Measurements from ENCODE around the gene OPN4. TPM values are rescaled to one million over a fixed set of nuclear protein-coding genes. Genes with fewer than 3 reads are reported as not detected.

Gene OPN4
- polyA plus RNA-seq, 2 donors, result 0.02 TPM; not detected in 1

DNA sequence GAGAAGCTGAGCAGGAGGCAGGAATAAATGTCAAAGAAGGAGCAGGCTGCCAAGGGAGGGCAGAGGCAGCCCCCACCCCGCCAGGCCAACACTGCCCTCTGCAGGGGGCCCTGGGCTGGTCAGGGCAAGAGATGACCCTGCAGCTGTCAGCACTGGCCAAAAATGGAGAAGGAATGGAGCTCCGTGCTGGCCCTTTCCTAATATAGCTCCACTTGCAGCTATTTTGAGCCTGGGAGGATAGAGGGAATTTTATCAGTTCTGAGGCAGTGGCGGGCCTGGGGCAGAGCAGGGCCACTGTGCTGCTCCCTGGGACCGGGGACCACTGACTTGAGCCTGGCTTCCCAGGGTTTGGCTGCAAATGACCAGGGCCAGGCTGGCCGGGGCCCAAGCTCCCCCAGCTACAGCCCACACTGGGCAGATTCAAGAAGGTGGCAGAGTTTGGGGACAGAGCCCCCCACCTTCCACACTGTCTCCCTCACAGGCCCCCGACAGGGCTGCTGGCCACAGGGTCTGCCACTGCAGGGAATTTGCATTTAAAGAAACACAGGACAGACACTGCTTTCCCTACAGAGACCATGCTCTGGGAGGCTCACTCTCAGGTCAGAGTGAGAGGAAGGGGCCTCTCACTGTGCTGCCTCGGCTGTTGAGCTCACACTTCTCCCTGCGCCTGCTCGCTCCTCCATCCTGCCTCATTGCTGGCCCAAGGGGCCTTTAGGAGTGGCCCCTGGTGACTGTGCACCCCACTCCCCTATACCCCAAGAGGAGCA lies 30.2 kb downstream of the OPN4 start:
- WGBS, 2 donors, result 48 to 57% methylated on average over 9 of the region's 9 CpGs
- Histone ChIP-seq H3K27ac (ENCODE audit: low read depth in 2 of 2, low read length in 1 of 2) (peak overlapping the region; percentile 57 to 63), H3K9me3 (ENCODE audit: control insufficient read depth in 2 of 2, insufficient read depth in 1 of 2, low read depth in 1 of 2, low read length in 1 of 2) (no peaks in the 10 kb centered on the region), H3K4me3 (ENCODE audit: low read depth in 1 of 2, low read length in 2 of 2) (no peak overlapping the region), H3K27me3 (ENCODE audit: control insufficient read depth in 1 of 2, insufficient read depth in 2 of 2, low read length in 2 of 2) (no peaks in the 10 kb centered on the region), H3K36me3 (ENCODE audit: control insufficient read depth in 2 of 2, insufficient read depth in 2 of 2, low read length in 1 of 2) (no peaks in the 10 kb centered on the region), H3K4me1 (ENCODE audit: control insufficient read depth in 2 of 2, insufficient read depth in 2 of 2, low read length in 1 of 2) (peaks cover 0 to 2% of the 10 kb centered on the region in 2 donors)

DNA sequence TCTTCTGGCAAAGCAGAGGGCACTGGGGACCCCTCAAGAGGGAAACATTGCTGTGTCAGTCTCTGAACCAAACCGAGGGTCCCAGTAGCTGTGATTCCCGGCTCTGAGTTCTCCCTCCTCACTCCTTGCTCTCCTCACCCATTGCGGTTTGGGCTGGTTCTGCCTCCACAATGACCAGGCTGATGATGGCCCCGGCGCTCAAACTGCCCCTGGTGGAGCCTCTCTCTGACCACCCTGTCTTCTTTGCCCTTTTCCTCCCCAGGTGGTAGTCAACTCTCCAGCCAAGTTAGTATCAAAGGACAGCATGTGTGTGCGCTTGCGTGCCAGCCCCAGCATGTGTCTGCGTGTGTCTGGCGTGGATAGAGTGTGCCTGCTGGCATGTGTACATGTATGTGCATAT lies 31.1 kb downstream of the OPN4 start:
- H3K27me3 ChIP-seq (ENCODE audit: control insufficient read depth in 1 of 2, insufficient read depth in 2 of 2, low read length in 2 of 2), result no peaks in the 10 kb centered on the region
- peaks cover 0 to 2% of the 10 kb centered on the region in 2 donors for H3K4me1 ChIP-seq (ENCODE audit: control insufficient read depth in 2 of 2, insufficient read depth in 2 of 2, low read length in 1 of 2)
- H3K27ac ChIP-seq (ENCODE audit: low read depth in 2 of 2, low read length in 1 of 2), result peak overlapping the region in 1 of 2 donors; percentile 62
- no peak overlapping the region for H3K4me3 ChIP-seq (ENCODE audit: low read depth in 1 of 2, low read length in 2 of 2)
- WGBS, 2 donors, result 79 to 81% methylated on average over 9 of the region's 9 CpGs
- H3K9me3 ChIP-seq (ENCODE audit: control insufficient read depth in 2 of 2, insufficient read depth in 1 of 2, low read depth in 1 of 2, low read length in 1 of 2), result no peaks in the 10 kb centered on the region
- no peaks in the 10 kb centered on the region for H3K36me3 ChIP-seq (ENCODE audit: control insufficient read depth in 2 of 2, insufficient read depth in 2 of 2, low read length in 1 of 2)

DNA sequence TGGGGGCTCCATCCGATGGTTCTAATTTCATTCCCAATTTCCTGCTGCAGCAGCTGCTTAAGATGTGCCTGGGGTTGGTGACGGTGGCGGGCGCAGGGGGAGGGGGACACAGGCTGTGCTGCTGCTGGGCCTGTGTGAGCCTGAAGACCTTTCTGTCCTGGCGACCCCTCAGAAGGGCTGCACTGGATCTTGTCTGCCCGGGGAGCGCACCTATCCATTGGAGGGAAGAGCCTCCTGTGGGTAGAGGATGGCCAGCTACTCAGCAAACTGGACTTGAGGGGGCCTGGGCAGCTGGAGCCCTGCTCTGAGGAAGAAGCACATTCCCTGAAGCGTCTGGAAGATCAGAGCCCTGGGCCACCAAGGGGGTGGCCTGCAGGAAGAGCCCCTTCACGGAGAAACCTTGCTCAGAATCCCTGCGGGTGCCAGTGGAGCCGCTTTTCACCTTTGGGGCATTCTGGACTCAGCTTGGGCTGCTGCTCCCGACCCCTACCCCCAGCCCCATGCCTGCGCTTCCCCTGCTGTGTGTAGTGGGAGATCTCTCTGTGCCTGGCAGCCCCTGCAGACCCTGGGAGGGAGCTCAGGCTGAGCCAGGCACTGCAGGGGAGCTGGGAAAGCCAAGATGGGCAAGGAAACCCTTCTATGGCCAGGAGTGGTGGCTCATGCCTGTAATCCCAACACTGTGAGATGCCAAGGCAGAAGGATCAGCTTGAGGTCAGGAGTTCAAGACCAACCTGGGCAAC lies 31.7 kb downstream of the OPN4 start:
- peak overlapping the region in 1 of 2 donors; percentile 2 for H3K27ac ChIP-seq (ENCODE audit: low read depth in 2 of 2, low read length in 1 of 2)
- H3K4me1 ChIP-seq (ENCODE audit: control insufficient read depth in 2 of 2, insufficient read depth in 2 of 2, low read length in 1 of 2), result peaks cover 0 to 2% of the 10 kb centered on the region in 2 donors
- H3K36me3 ChIP-seq (ENCODE audit: control insufficient read depth in 2 of 2, insufficient read depth in 2 of 2, low read length in 1 of 2), result no peaks in the 10 kb centered on the region
- H3K27me3 ChIP-seq (ENCODE audit: control insufficient read depth in 1 of 2, insufficient read depth in 2 of 2, low read length in 2 of 2), result no peaks in the 10 kb centered on the region
- 74 to 77% methylated on average over 13 of the region's 13 CpGs for WGBS, 2 donors
- H3K9me3 ChIP-seq (ENCODE audit: control insufficient read depth in 2 of 2, insufficient read depth in 1 of 2, low read depth in 1 of 2, low read length in 1 of 2), result no peaks in the 10 kb centered on the region
- H3K4me3 ChIP-seq (ENCODE audit: low read depth in 1 of 2, low read length in 2 of 2), result no peak overlapping the region

DNA sequence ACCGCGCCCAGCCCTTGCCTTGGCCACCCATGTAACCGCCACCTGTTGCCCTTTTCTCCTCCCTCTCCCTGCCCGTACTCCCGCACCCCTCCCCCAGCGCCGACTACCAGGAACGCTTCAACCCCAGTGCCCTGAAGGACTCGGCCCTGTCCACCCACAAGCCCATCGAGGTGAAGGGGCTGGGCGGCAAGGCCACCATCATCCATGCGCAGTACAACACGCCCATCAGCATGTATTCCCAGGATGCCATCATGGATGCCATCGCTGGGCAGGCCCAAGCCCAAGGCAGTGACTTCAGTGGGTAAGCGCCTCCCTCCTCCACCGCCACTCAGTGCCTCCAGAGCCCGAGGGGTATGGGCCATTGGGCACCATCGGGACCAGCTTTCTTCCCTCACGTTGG lies 32.6 kb downstream of the OPN4 start:
- Histone ChIP-seq H3K36me3 (ENCODE audit: control insufficient read depth in 2 of 2, insufficient read depth in 2 of 2, low read length in 1 of 2) (no peaks in the 10 kb centered on the region), H3K27me3 (ENCODE audit: control insufficient read depth in 1 of 2, insufficient read depth in 2 of 2, low read length in 2 of 2) (no peaks in the 10 kb centered on the region)

DNA sequence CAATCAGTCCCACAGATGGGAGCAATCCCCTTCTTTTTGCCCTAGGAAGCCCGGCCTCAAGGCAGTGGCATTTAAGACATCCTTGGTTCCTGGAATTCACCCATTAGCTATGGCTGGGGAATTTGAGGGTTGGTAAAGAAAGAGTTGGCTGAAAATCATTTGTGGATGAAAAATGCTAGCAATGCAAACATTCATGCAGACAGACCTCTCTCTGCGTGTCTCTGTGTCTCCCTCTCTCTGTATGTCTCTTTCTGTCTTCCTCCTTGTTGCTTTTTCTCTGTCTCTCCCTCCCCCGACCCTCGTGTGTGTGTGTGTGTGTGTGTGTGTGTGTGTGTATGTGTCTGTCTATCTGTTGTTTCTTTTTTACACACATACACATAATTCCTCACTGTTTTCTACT lies 33.4 kb downstream of the OPN4 start:
- H3K4me1 ChIP-seq (ENCODE audit: control insufficient read depth in 2 of 2, insufficient read depth in 2 of 2, low read length in 1 of 2), result no peaks in the 10 kb centered on the region

More for the DNA sequence above, 32.6 kb downstream of the OPN4 start:
- Histone ChIP-seq H3K27ac (ENCODE audit: low read depth in 2 of 2, low read length in 1 of 2) (peak overlapping the region in 1 of 2 donors; percentile 13), H3K9me3 (ENCODE audit: control insufficient read depth in 2 of 2, insufficient read depth in 1 of 2, low read depth in 1 of 2, low read length in 1 of 2) (no peaks in the 10 kb centered on the region), H3K4me1 (ENCODE audit: control insufficient read depth in 2 of 2, insufficient read depth in 2 of 2, low read length in 1 of 2) (no peaks in the 10 kb centered on the region), H3K4me3 (ENCODE audit: low read depth in 1 of 2, low read length in 2 of 2) (no peak overlapping the region)
- whole genome bisulfite sequencing, 2 donors, result 90 to 91% methylated on average over 19 of the region's 19 CpGs

DNA sequence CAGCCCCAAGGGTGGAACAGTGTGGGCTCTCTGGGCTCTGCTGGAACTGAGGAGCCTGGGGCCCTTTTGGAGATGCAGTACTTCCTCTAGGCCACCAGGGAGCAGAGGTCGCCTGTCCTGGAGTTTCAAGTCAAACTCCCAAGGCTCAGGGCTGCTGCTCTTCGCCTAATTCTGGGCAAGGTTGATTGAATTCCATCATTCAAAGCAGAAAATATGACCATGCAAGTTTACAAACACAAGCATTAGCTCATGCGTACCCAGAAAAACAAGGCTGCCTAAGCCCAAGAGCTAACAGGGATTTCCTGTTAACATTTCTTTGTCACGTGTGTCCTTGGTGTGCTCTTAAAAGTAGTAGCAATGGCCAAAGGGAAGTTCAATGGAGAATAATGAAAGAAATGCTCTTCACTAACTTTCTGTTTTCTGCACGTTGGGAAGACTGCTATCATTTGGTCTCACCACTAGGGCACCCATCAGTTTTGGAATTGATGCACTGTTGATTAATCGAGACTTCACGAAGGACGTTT lies 34.1 kb downstream of the OPN4 start:
- Histone ChIP-seq H3K9me3 (ENCODE audit: control insufficient read depth in 2 of 2, insufficient read depth in 1 of 2, low read depth in 1 of 2, low read length in 1 of 2) (no peaks in the 10 kb centered on the region), H3K4me1 (ENCODE audit: control insufficient read depth in 2 of 2, insufficient read depth in 2 of 2, low read length in 1 of 2) (no peaks in the 10 kb centered on the region), H3K4me3 (ENCODE audit: low read depth in 1 of 2, low read length in 2 of 2) (no peak overlapping the region), H3K27me3 (ENCODE audit: control insufficient read depth in 1 of 2, insufficient read depth in 2 of 2, low read length in 2 of 2) (no peaks in the 10 kb centered on the region), H3K27ac (ENCODE audit: low read depth in 2 of 2, low read length in 1 of 2) (no peak overlapping the region), H3K36me3 (ENCODE audit: control insufficient read depth in 2 of 2, insufficient read depth in 2 of 2, low read length in 1 of 2) (no peaks in the 10 kb centered on the region)
- 31 to 34% methylated on average over 8 of the region's 8 CpGs for WGBS, 2 donors

More for the DNA sequence above, 33.4 kb downstream of the OPN4 start:
- Histone ChIP-seq H3K27ac (ENCODE audit: low read depth in 2 of 2, low read length in 1 of 2) (peak overlapping the region in 1 of 2 donors; percentile 13), H3K9me3 (ENCODE audit: control insufficient read depth in 2 of 2, insufficient read depth in 1 of 2, low read depth in 1 of 2, low read length in 1 of 2) (no peaks in the 10 kb centered on the region), H3K27me3 (ENCODE audit: control insufficient read depth in 1 of 2, insufficient read depth in 2 of 2, low read length in 2 of 2) (no peaks in the 10 kb centered on the region), H3K4me3 (ENCODE audit: low read depth in 1 of 2, low read length in 2 of 2) (no peak overlapping the region), H3K36me3 (ENCODE audit: control insufficient read depth in 2 of 2, insufficient read depth in 2 of 2, low read length in 1 of 2) (no peaks in the 10 kb centered on the region)
- 28 to 37% methylated on average over 4 of the region's 4 CpGs for WGBS, 2 donors

DNA sequence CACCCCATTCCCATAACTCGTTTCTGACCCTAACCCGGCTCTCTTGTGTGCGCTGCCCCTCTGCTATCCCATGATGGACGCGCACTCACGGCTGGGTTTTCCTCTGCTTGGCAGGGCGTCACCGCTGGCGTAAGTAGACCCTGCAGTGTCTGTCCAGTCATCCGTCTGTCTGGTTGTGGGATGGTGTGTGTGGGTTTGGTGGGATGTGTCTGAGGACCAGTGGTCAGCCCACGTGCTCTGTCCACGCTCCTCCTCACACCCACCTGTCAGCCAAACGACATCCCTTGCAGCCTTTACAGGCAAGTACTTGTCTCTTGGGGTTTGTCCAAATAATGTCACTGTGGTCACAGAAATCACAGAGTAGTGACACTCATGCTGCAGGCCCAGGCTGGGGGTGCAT lies 34.8 kb downstream of the OPN4 start:
- WGBS, 2 donors, result 80 to 83% methylated on average over 13 of the region's 13 CpGs
- Histone ChIP-seq H3K4me3 (ENCODE audit: low read depth in 1 of 2, low read length in 2 of 2) (no peak overlapping the region), H3K36me3 (ENCODE audit: control insufficient read depth in 2 of 2, insufficient read depth in 2 of 2, low read length in 1 of 2) (no peaks in the 10 kb centered on the region), H3K27ac (ENCODE audit: low read depth in 2 of 2, low read length in 1 of 2) (no peak overlapping the region), H3K27me3 (ENCODE audit: control insufficient read depth in 1 of 2, insufficient read depth in 2 of 2, low read length in 2 of 2) (no peaks in the 10 kb centered on the region), H3K4me1 (ENCODE audit: control insufficient read depth in 2 of 2, insufficient read depth in 2 of 2, low read length in 1 of 2) (no peaks in the 10 kb centered on the region), H3K9me3 (ENCODE audit: control insufficient read depth in 2 of 2, insufficient read depth in 1 of 2, low read depth in 1 of 2, low read length in 1 of 2) (no peaks in the 10 kb centered on the region)

DNA sequence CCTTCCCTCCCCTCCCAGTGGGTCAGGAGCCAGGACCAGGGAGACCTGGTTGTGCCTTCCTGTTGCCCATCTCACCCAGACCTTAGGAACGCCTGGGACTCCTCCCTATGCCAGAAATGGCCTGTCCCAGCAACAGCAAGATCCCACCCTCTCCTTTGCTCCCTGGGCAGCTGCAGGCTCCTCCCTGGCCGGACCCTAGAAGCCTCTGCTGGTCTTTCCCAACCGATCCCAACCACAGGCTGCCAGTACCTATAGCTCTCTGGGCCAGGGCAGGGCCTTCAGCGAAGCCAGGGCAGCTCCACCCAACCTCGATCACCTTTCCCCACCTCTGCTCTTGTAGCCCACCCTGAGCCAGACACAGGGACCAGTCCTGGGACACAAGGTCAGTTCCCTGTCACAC lies 35.9 kb downstream of the OPN4 start:
- no peak overlapping the region for H3K27ac ChIP-seq (ENCODE audit: low read depth in 2 of 2, low read length in 1 of 2)
- H3K4me3 ChIP-seq (ENCODE audit: low read depth in 1 of 2, low read length in 2 of 2), result no peak overlapping the region
- H3K4me1 ChIP-seq (ENCODE audit: control insufficient read depth in 2 of 2, insufficient read depth in 2 of 2, low read length in 1 of 2), result no peaks in the 10 kb centered on the region
- no peaks in the 10 kb centered on the region for H3K36me3 ChIP-seq (ENCODE audit: control insufficient read depth in 2 of 2, insufficient read depth in 2 of 2, low read length in 1 of 2)
- H3K27me3 ChIP-seq (ENCODE audit: control insufficient read depth in 1 of 2, insufficient read depth in 2 of 2, low read length in 2 of 2), result no peaks in the 10 kb centered on the region
- H3K9me3 ChIP-seq (ENCODE audit: control insufficient read depth in 2 of 2, insufficient read depth in 1 of 2, low read depth in 1 of 2, low read length in 1 of 2), result no peaks in the 10 kb centered on the region
- WGBS, 2 donors, result 87 to 88% methylated on average over 5 of the region's 5 CpGs

DNA sequence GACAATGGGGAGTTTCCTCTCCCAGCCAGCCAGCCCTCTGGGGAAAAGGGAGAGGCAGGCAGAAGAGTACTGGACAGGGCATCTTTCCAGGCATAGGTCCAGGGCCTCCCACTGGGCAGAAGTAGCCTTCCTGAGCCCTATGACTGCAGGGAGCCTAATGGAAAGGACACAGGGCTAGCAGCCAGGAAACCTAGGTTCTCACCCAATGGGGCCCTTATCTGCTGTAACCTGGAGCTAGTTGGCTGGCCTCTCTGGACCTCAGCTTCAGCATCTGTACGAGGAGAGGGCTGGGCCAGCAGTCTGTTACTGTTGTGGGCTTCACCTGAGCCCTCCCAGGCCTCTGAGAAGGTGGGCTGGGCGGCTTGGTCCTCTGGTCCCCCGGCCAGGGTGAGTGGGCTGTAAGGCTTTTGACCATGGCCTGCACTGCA lies 36.3 kb downstream of the OPN4 start:
- Histone ChIP-seq H3K4me3 (ENCODE audit: low read depth in 1 of 2, low read length in 2 of 2) (no peak overlapping the region), H3K9me3 (ENCODE audit: control insufficient read depth in 2 of 2, insufficient read depth in 1 of 2, low read depth in 1 of 2, low read length in 1 of 2) (no peaks in the 10 kb centered on the region), H3K27ac (ENCODE audit: low read depth in 2 of 2, low read length in 1 of 2) (peak overlapping the region in 1 of 2 donors; percentile 17), H3K27me3 (ENCODE audit: control insufficient read depth in 1 of 2, insufficient read depth in 2 of 2, low read length in 2 of 2) (no peaks in the 10 kb centered on the region), H3K4me1 (ENCODE audit: control insufficient read depth in 2 of 2, insufficient read depth in 2 of 2, low read length in 1 of 2) (no peaks in the 10 kb centered on the region), H3K36me3 (ENCODE audit: control insufficient read depth in 2 of 2, insufficient read depth in 2 of 2, low read length in 1 of 2) (no peaks in the 10 kb centered on the region)
- WGBS, 2 donors, result 73% methylated on average over 3 of the region's 3 CpGs
